IPS-NIHi11 (cell line): Measurements from ENCODE around the gene TPRG1.
"Not testable (repeated sequence)": the region's sequence is repeated elsewhere in the genome, so short reads cannot be mapped to it uniquely, and the experiment has no call there.

ENCODE experiments used
- DNase-seq: peaks from one replicate; pipeline ENCODE4 v3.0.0; 2012; ENCODE audit warnings: mixed read lengths, low spot score

TPRG1 gene

DNA sequence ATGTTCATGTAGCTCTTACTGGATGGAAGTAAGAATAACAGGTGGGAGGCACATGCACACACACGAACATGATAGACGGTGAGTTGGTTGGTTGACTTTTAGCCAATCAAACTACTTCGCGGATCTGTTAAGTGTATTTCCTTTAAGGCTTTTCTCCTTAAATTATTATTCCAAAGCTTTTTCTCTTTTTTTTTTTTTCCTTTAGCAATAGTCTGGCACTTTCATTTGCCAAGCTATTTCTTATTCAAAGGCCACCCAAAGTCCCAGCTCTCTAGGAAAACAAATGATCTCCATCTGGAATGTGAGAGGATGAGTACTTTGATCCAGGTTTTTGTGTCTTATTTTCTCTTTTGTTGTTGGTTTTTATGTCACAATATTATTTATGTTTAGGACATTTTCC lies 141.1 kb downstream of the TPRG1 start:
- no peak for DNase-seq

- DNase-seq, result peak; percentile 44
These were observed 144.7 kb downstream of the TPRG1 start for GRCh38 chr3:189316296-189317019.

DNA sequence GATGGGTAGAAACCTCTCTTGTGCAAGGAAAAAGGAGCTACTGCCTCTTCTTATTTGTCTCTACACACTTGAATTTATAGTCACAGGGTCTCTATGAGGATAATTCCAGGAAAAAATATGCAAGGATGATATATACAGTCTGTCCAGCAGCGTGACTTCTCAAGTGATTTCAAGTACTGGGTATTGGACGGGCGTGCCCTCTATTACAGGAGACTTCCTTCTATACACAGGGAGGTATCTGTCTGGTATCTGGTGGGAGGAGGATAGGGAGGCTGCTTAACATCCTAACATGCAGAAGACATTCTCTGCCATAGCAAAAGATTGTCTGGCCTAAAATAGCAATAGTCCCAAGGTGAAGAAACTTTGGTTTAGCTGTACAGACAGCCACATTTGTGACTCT lies 146.1 kb downstream of the TPRG1 start:
- DNase-seq, result no peak

DNA sequence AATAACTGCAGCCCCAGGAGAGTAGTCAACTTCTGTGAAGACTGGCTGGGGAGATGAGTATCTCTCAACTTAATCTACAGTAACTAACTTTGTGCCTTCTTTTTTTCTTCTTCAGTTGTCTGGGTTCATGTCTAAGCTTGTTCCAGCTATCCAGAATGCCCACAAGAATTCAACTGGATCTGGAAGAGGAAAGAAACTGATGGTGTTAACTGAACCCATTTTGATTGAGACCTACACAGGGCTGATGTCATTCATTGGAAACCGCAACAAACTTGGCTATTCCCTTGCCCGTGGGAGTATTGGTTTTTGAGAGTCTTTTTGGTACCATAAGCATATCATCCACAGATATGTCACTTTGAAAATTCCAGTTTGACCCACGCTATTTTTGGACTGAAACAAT lies 148.7 kb downstream of the TPRG1 start:
- DNase-seq, result no peak

DNA sequence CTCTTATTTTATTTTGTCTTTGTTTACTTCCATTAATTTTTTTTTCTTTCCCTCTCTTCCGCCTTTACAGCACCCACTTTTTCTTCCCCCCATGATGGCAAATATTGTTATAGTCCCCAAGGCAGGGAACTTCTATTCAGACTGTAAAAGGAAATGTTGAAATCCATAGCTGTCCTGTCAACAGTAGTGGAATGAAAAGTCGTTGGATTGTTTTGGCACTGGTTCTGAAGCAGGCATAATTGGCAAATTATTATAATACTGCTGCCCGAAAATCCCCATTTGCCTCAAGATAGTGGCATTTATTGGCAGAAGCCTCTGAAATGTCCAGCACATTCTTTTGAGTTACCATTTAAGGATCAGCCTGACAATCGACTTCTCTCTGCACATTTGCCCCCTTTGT lies 150.6 kb downstream of the TPRG1 start:
- DNase-seq, result no peak

- peak; percentile 63 for DNase-seq
These were observed 152.9 kb downstream of the TPRG1 start for GRCh38 chr3:189324538-189325138.

- DNase-seq, result no peak
These were observed 153.7 kb downstream of the TPRG1 start for GRCh38 chr3:189325454-189325853.

- not testable (repeated sequence) for DNase-seq
These were observed 157.9 kb downstream of the TPRG1 start for GRCh38 chr3:189329630-189330029.

DNA sequence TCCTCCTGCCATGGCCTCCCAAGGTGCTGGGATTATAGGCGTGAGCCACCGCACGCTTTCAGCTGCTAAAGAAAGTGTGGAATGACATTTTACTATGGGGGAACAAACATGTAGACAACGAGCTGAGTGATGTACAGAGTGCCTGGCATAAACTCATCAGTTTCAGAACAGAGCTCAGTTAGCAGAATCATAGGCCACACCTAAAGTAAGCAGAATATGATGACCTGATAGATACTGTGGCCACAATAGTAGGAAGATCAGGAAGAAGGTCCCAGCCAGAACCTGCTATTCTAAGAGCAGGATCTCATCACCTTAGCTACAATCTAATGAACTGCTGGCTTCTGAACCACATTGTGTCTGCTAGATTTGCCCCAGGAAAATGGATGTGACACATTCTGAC lies 158.3 kb downstream of the TPRG1 start:
- DNase-seq, result no peak

DNA sequence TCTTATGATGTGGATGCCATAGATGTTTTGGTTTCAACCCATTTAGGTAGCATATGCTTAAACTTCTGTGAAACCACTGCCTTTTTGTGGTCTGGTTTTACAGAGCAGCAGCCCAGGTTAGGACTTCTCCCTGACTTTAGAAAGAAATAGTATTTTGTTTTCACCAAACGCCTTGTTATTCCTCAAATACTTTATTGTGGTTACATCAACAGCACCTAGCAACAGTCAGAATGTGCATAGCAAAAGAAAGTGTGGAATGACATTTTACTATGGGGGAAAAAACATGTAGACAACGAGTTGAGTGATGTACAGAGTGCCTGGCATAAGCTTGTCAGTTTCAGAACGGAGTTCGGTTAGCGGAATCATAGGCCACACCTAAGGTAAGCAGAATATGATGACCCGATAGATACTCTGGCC lies 159.2 kb downstream of the TPRG1 start:
- no peak for DNase-seq

DNA sequence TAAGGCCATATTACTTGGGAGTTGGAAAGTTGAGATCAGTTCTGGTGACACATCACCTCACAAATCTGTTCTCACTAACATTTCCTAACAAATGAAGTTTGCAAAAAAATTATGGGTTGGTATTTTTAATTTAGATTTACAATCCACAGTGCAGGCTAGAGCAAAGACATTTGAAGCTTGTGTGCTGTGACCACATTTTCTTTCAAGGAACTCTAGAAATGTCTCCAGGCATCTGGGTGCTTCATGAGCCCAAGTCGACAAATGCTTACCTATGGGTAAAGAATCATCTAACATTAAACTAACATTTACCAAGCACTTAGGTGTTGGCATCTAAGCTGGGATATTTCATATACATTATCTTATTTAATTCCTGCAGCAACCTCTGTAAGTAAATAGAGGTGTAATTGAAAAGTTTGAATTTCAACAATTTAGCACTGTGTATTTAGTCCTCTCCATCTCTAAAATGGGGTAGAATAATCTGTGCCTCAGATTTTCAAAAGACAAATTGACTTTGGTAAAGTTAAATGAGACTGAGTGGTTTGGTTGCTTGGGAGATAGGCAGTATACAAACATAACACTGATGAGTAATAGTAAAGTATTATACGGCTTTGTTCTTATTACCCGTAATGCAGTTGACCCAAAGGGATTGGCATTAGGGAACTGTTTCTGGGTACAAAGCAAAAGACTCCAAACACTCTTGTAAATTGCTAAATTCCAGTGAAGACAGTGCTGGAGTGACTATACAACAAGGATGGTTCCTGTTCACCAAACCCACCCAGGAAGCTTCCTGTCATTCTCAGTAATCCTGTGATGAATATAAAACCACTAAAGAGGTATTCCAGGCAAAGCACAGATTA lies 162.5 kb downstream of the TPRG1 start:
- no peak for DNase-seq

- peak; percentile 25 for DNase-seq
These were observed 165.9 kb downstream of the TPRG1 start for GRCh38 chr3:189337673-189338091.

- no peak for DNase-seq
These were observed 166.6 kb downstream of the TPRG1 start for GRCh38 chr3:189338366-189338765.

GRCh38 chr3:189339996-189340395 lies 168.2 kb downstream of the TPRG1 start:
- no peak for DNase-seq

DNA sequence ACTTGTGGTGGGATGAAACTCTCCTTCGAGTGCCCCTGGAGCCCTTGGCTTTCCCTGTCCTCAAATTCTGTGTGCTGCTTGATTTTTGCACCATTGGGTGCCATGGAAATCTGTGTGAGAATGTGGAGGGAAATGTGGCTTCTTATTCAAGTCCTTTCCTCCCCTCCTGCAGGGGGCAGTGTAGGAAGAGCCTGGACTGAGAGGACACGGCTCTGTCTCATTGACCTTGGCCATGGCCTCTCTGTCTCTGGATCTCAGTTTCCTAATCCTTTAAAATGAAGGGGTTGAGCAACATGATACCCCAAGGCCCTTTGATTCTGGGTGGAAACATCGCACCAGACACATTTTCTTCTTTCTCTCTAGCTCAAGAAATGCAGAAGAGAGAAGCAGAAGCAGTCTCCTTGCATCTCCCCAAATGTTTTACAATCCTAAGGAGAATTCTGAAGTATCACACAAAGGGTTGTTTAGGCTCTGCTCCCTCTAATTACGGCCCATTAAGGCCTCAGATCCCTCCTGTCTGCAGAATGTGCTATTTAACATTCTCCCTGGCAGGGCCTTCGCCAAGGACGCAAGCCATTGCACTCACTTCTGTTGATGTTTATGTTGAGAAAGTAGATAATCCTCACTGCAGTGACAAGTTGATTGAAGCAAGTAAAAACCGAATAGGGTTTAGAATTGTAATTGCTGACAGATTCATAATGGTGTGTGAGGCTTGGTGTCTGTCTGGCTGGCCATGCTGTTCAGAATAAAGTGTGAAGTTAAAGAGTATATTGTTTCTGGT lies 169.1 kb downstream of the TPRG1 start:
- peak; percentile 34 for DNase-seq

- no peak for DNase-seq
These were observed 171.0 kb downstream of the TPRG1 start for GRCh38 chr3:189342811-189343210.

DNA sequence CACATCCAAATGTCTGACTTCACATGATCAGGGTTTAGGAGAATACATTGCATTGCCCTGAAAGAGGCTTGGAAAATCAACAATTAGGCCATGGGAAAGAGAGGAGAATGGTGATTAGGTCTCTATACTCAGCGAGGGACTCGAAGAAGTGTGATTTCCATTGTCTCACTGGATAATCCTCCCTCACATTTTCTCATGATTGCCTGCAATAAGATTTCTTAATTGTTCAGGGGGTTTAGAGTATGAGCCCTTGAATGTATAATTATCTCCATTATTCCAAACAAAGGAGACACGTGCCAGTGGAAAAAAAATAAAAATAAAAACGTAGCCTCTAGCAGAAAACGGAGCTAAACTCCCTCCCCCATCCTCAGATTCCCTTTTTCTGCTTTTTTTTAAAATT lies 173.2 kb downstream of the TPRG1 start:
- no peak for DNase-seq

- DNase-seq, result no peak
These were observed 178.0 kb downstream of the TPRG1 start for GRCh38 chr3:189349772-189350171.

- no peak for DNase-seq
These were observed 181.7 kb downstream of the TPRG1 start for GRCh38 chr3:189353318-189353965.

DNA sequence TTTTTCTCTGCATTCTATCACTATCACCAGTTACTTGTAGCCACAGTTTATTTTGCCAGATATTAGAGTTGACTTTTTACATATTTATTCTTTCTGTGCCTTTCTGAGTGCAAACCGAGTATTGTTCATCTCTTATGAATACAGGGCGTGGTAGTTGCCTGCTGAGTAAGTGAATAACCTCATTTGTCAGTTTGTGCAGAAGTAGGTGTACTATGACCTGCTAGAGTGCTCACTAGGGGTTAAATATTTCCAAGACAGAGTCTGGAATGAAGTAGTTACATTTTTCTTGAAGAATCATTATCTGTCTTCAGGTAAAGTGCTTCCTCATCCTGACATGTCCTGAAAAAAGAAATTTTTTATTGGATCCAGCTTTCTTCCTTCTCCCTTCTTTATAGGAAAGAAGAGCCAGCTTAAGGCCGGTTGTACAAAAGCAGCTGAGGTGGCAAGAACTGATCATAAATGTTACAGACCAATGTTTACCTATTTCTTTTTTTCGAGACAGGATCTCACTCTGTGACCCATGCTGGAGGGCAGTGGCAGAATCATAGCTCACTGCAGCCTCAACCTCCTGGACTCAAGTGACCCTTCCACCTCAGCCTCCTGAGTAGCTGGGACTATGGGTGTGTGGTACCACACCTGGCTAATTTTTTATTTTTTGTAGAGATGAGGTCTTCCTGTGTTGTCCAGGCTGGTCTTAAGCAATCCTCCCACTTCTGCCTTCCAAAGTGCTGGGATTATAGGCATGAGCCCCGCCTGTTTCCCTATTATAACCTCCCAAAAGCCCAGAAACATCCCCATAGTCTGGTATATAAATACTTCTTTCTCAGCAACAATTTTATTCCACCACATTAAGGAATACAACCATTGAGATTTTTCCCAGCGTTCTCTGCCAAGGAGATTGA lies 182.5 kb downstream of the TPRG1 start:
- peak; percentile 28 for DNase-seq

GRCh38 chr3:189355115-189355480 lies 183.3 kb downstream of the TPRG1 start:
- no peak for DNase-seq
